Stimulated activated naive CD8-positive, alpha-beta T cell treated with anti-CD3 and anti-CD28 coated beads, Interleukin-15, Interleukin-2, amounts not matched to agents 100 ng/mL and 50 ng/mL, for 24 hours (primary cell): ENCODE data around the gene BMERB1.
"Not testable (repeated sequence)": the region's sequence is repeated elsewhere in the genome, so short reads cannot be mapped to it uniquely, and the experiment has no call there.

ENCODE experiments used
- H3K27ac Mint-ChIP-seq: one replicate; pipeline ENCODE4 v1.8.0; 2021; ENCODE audit warnings: mild to moderate bottlenecking, mixed read lengths
- H3K27me3 Mint-ChIP-seq: one replicate; pipeline ENCODE4 v1.8.0; 2021; ENCODE audit warnings: mixed read lengths
- H3K36me3 Mint-ChIP-seq: one replicate; pipeline ENCODE4 v1.8.0; 2021; ENCODE audit warnings: low read depth, mixed read lengths
- H3K4me1 Mint-ChIP-seq: one replicate; pipeline ENCODE4 v1.8.0; 2021; ENCODE audit warnings: low read depth, mixed read lengths
- H3K4me3 Mint-ChIP-seq: one replicate; pipeline ENCODE4 v1.8.0; 2021; ENCODE audit warnings: mild to moderate bottlenecking, mixed read lengths
- H3K9me3 Mint-ChIP-seq: one replicate; pipeline ENCODE4 v1.8.0; 2021; ENCODE audit warnings: mixed read lengths

Gene BMERB1

GRCh38 chr16:15434425-15435215 is at the start of gene BMERB1:
TSS of gene BMERB1 (plus strand) at chr16:15434588. CDS start at chr16:15434654, 66 bp downstream.
- H3K36me3 Mint-ChIP-seq: peaks cover 4% of the 10 kb centered on the region
- H3K27ac Mint-ChIP-seq: peak within 1 kb of the TSS; percentile 83
- H3K27me3 Mint-ChIP-seq: peaks cover 19% of the 10 kb centered on the region
- H3K4me1 Mint-ChIP-seq: peaks cover 28% of the 10 kb centered on the region
- peak within 1 kb of the TSS; percentile 80 for H3K4me3 Mint-ChIP-seq
- no peaks in the 10 kb centered on the region for H3K9me3 Mint-ChIP-seq

- H3K36me3 Mint-ChIP-seq, H3K27ac Mint-ChIP-seq, H3K9me3 Mint-ChIP-seq, H3K4me1 Mint-ChIP-seq, H3K4me3 Mint-ChIP-seq: not testable (repeated sequence)
- H3K27me3 Mint-ChIP-seq: peaks cover 12% of the 10 kb centered on the region
Observed at GRCh38 chr16:15388060-15388459, 46.3 kb upstream of the BMERB1 start.

- not testable (repeated sequence) for H3K4me3 Mint-ChIP-seq, H3K9me3 Mint-ChIP-seq
Observed at GRCh38 chr16:15389916-15390315, 44.5 kb upstream of the BMERB1 start.

GRCh38 chr16:15393025-15393424 is 41.4 kb upstream of the BMERB1 start:
- not testable (repeated sequence) for H3K9me3 Mint-ChIP-seq, H3K36me3 Mint-ChIP-seq, H3K27ac Mint-ChIP-seq, H3K4me3 Mint-ChIP-seq
- peaks cover 37% of the 10 kb centered on the region for H3K27me3 Mint-ChIP-seq
- peaks cover 11% of the 10 kb centered on the region for H3K4me1 Mint-ChIP-seq

More at GRCh38 chr16:15389916-15390315, 44.5 kb upstream of the BMERB1 start:
- H3K36me3 Mint-ChIP-seq, H3K4me1 Mint-ChIP-seq, H3K27ac Mint-ChIP-seq: not testable (repeated sequence)
- peaks cover 20% of the 10 kb centered on the region for H3K27me3 Mint-ChIP-seq

GRCh38 chr16:15395631-15396508 is 38.5 kb upstream of the BMERB1 start, which contains the start of gene MPV17L:
TSS of gene MPV17L (plus strand) at chr16:15395754. CDS start at chr16:15395898, 144 bp downstream.
- not testable (repeated sequence) for H3K9me3 Mint-ChIP-seq, H3K27ac Mint-ChIP-seq, H3K36me3 Mint-ChIP-seq, H3K4me1 Mint-ChIP-seq
- Mint-ChIP-seq H3K27me3 (peaks cover 36% of the 10 kb centered on the region), H3K4me3 (peak within 1 kb of the TSS; percentile 26)

GRCh38 chr16:15396509-15396829 is 37.9 kb upstream of the BMERB1 start:
- not testable (repeated sequence) for H3K27ac Mint-ChIP-seq, H3K36me3 Mint-ChIP-seq, H3K4me3 Mint-ChIP-seq, H3K9me3 Mint-ChIP-seq, H3K4me1 Mint-ChIP-seq
- H3K27me3 Mint-ChIP-seq: peaks cover 33% of the 10 kb centered on the region

GRCh38 chr16:15396948-15397594 is 37.3 kb upstream of the BMERB1 start:
- no peaks in the 10 kb centered on the region for H3K36me3 Mint-ChIP-seq
- no peaks in the 10 kb centered on the region for H3K9me3 Mint-ChIP-seq
- no peak overlapping the region for H3K27ac Mint-ChIP-seq
- H3K27me3 Mint-ChIP-seq: peaks cover 30% of the 10 kb centered on the region
- peaks cover 3% of the 10 kb centered on the region for H3K4me1 Mint-ChIP-seq
- no peak overlapping the region for H3K4me3 Mint-ChIP-seq

- Mint-ChIP-seq H3K27me3 (peaks cover 23% of the 10 kb centered on the region), H3K9me3 (no peaks in the 10 kb centered on the region), H3K36me3 (no peaks in the 10 kb centered on the region), H3K27ac (no peak overlapping the region), H3K4me3 (no peak overlapping the region), H3K4me1 (peaks cover 3% of the 10 kb centered on the region)
Observed at GRCh38 chr16:15398618-15399316, 35.6 kb upstream of the BMERB1 start.

GRCh38 chr16:15399317-15399716 is 35.1 kb upstream of the BMERB1 start:
- H3K4me1 Mint-ChIP-seq: peaks cover 3% of the 10 kb centered on the region
- H3K27ac Mint-ChIP-seq: no peak overlapping the region
- no peak overlapping the region for H3K4me3 Mint-ChIP-seq
- no peaks in the 10 kb centered on the region for H3K9me3 Mint-ChIP-seq
- H3K36me3 Mint-ChIP-seq: no peaks in the 10 kb centered on the region
- H3K27me3 Mint-ChIP-seq: peaks cover 23% of the 10 kb centered on the region

- H3K4me3 Mint-ChIP-seq, H3K27ac Mint-ChIP-seq, H3K36me3 Mint-ChIP-seq, H3K9me3 Mint-ChIP-seq, H3K4me1 Mint-ChIP-seq: not testable (repeated sequence)
- peaks cover 17% of the 10 kb centered on the region for H3K27me3 Mint-ChIP-seq
Observed at GRCh38 chr16:15400314-15400713, 34.1 kb upstream of the BMERB1 start.

- no peak overlapping the region for H3K4me3 Mint-ChIP-seq
- H3K9me3 Mint-ChIP-seq: no peaks in the 10 kb centered on the region
- no peaks in the 10 kb centered on the region for H3K4me1 Mint-ChIP-seq
- peaks cover 8% of the 10 kb centered on the region for H3K27me3 Mint-ChIP-seq
- no peaks in the 10 kb centered on the region for H3K36me3 Mint-ChIP-seq
- no peak overlapping the region for H3K27ac Mint-ChIP-seq
Observed at GRCh38 chr16:15401972-15402371, 32.4 kb upstream of the BMERB1 start.

GRCh38 chr16:15403392-15403995 is 30.9 kb upstream of the BMERB1 start:
- Mint-ChIP-seq H3K27me3 (peaks cover 4% of the 10 kb centered on the region), H3K4me1 (no peaks in the 10 kb centered on the region), H3K4me3 (no peak overlapping the region), H3K36me3 (no peaks in the 10 kb centered on the region), H3K27ac (no peak overlapping the region), H3K9me3 (no peaks in the 10 kb centered on the region)

GRCh38 chr16:15404091-15404490 is 30.3 kb upstream of the BMERB1 start:
- not testable (repeated sequence) for H3K9me3 Mint-ChIP-seq, H3K27ac Mint-ChIP-seq, H3K4me3 Mint-ChIP-seq, H3K4me1 Mint-ChIP-seq, H3K36me3 Mint-ChIP-seq, H3K27me3 Mint-ChIP-seq

- Mint-ChIP-seq H3K9me3 (no peaks in the 10 kb centered on the region), H3K4me1 (no peaks in the 10 kb centered on the region), H3K27ac (no peak overlapping the region), H3K4me3 (no peak overlapping the region), H3K27me3 (no peaks in the 10 kb centered on the region), H3K36me3 (no peaks in the 10 kb centered on the region)
Observed at GRCh38 chr16:15404792-15405191, 29.6 kb upstream of the BMERB1 start.
